Large intestine (tissue), 3 donors: Measurements from ENCODE around the gene TMEM11. TPM values are rescaled to one million over a fixed set of nuclear protein-coding genes. Genes with fewer than 3 reads are reported as not detected.

Source experiments
- DNase-seq, 2 donors: peaks; one replicate each; pipeline versions ENCODE4 v3.0.0 to v3.0.0-alpha.2; 2013
- H3K27ac ChIP-seq: one replicate; pipeline ENCODE4 v1.5.1; 2013; ENCODE audit warnings: low read length
- H3K27me3 ChIP-seq: 2 replicates; pipeline ENCODE4 v1.6.1; 2013; ENCODE audit warnings: low read length; ENCODE audit not compliant: control insufficient read depth, insufficient read depth
- H3K36me3 ChIP-seq: 2 replicates; pipeline ENCODE4 v1.6.1; 2013; ENCODE audit warnings: low read length; ENCODE audit not compliant: control insufficient read depth, insufficient read depth
- H3K4me1 ChIP-seq: one replicate; pipeline ENCODE4 v1.6.1; 2013; ENCODE audit warnings: low read length; ENCODE audit not compliant: control insufficient read depth, insufficient read depth
- H3K4me3 ChIP-seq: one replicate; pipeline ENCODE4 v1.5.1; 2013; ENCODE audit warnings: low read length
- H3K9me3 ChIP-seq: one replicate; pipeline ENCODE4 v1.6.1; 2013; ENCODE audit warnings: mild to moderate bottlenecking, low read depth, low read length, moderate library complexity; ENCODE audit not compliant: control insufficient read depth
- WGBS: methylation state at CpG from one replicate; pipeline ENCODE4 v1.1.5; 2013; ENCODE audit warnings: low lambda C conversion rate; ENCODE audit not compliant: insufficient coverage; 5-methylcytosine and 5-hydroxymethylcytosine counted together
- polyA plus RNA-seq: library from polyadenylated mRNA; unstranded; fragments of 120-200 nt; gene quantifications from one replicate; pipeline ENCODE4 v1.2.1, GENCODE V29; 2013

The TMEM11 gene
- polyA plus RNA-seq, 1 donor, result 21.6 TPM

- DNase-seq, result no peak
- Histone ChIP-seq H3K27me3 (no peaks in the 10 kb centered on the region), H3K4me1 (no peaks in the 10 kb centered on the region), H3K27ac (no peak overlapping the region), H3K9me3 (no peaks in the 10 kb centered on the region), H3K4me3 (no peak overlapping the region), H3K36me3 (peaks cover 1% of the 10 kb centered on the region)
- WGBS, result no CpG with 5 or more reads among the region's 5 CpGs
These were observed 49.3 kb downstream of the TMEM11 start for GRCh38 chr17:21164620-21165019.

- DNase-seq, result no peak
- Histone ChIP-seq H3K9me3 (no peaks in the 10 kb centered on the region), H3K4me1 (no peaks in the 10 kb centered on the region), H3K4me3 (no peak overlapping the region), H3K27me3 (no peaks in the 10 kb centered on the region), H3K27ac (no peak overlapping the region), H3K36me3 (no peaks in the 10 kb centered on the region)
- WGBS, result no CpG with 5 or more reads among the region's 6 CpGs
These were observed 49.7 kb downstream of the TMEM11 start for GRCh38 chr17:21164216-21164615.

- Histone ChIP-seq H3K27me3 (no peaks in the 10 kb centered on the region), H3K4me3 (no peak overlapping the region), H3K9me3 (no peaks in the 10 kb centered on the region), H3K4me1 (no peaks in the 10 kb centered on the region), H3K36me3 (no peaks in the 10 kb centered on the region), H3K27ac (no peak overlapping the region)
- DNase-seq, result no peak
- WGBS, result 100% methylated on average over 2 of the region's 6 CpGs
These were observed 50.9 kb downstream of the TMEM11 start for GRCh38 chr17:21163101-21163500.

GRCh38 chr17:21162394-21162775, 51.6 kb downstream of the TMEM11 start:
- H3K27me3 ChIP-seq, result no peaks in the 10 kb centered on the region
- H3K4me1 ChIP-seq, result no peaks in the 10 kb centered on the region
- WGBS, result no CpG with 5 or more reads among the region's 2 CpGs
- H3K36me3 ChIP-seq, result no peaks in the 10 kb centered on the region
- H3K4me3 ChIP-seq, result no peak overlapping the region
- H3K27ac ChIP-seq, result no peak overlapping the region
- no peaks in the 10 kb centered on the region for H3K9me3 ChIP-seq
- no peak for DNase-seq

GRCh38 chr17:21161498-21162393, 52.2 kb downstream of the TMEM11 start:
- no peaks in the 10 kb centered on the region for H3K27me3 ChIP-seq
- no peaks in the 10 kb centered on the region for H3K36me3 ChIP-seq
- no peak overlapping the region for H3K27ac ChIP-seq
- H3K4me1 ChIP-seq, result no peaks in the 10 kb centered on the region
- WGBS, result 17% methylated on average over 1 of the region's 7 CpGs
- no peaks in the 10 kb centered on the region for H3K9me3 ChIP-seq
- H3K4me3 ChIP-seq, result no peak overlapping the region
- DNase-seq, result no peak

GRCh38 chr17:21160401-21160800, 53.6 kb downstream of the TMEM11 start:
- no peak for DNase-seq
- H3K9me3 ChIP-seq, result no peaks in the 10 kb centered on the region
- H3K27me3 ChIP-seq, result no peaks in the 10 kb centered on the region
- H3K27ac ChIP-seq, result no peak overlapping the region
- H3K36me3 ChIP-seq, result no peaks in the 10 kb centered on the region
- no peaks in the 10 kb centered on the region for H3K4me1 ChIP-seq
- H3K4me3 ChIP-seq, result no peak overlapping the region

GRCh38 chr17:21157586-21158370, 56.2 kb downstream of the TMEM11 start:
- DNase-seq, result no peak
- H3K27ac ChIP-seq, result no peak overlapping the region
- no CpG with 5 or more reads among the region's 1 CpG for WGBS

GRCh38 chr17:21152731-21153130, 61.2 kb downstream of the TMEM11 start:
- no peak for DNase-seq
- H3K27ac ChIP-seq, result no peak overlapping the region
- WGBS, result no CpG with 5 or more reads among the region's 1 CpG

More at GRCh38 chr17:21157586-21158370, 56.2 kb downstream of the TMEM11 start:
- peaks cover 10% of the 10 kb centered on the region for H3K9me3 ChIP-seq
- H3K36me3 ChIP-seq, result no peaks in the 10 kb centered on the region
- no peak overlapping the region for H3K4me3 ChIP-seq
- no peaks in the 10 kb centered on the region for H3K27me3 ChIP-seq
- H3K4me1 ChIP-seq, result no peaks in the 10 kb centered on the region

GRCh38 chr17:21149621-21150020, 64.3 kb downstream of the TMEM11 start:
- DNase-seq, result no peak
- Histone ChIP-seq H3K27me3 (no peaks in the 10 kb centered on the region), H3K4me1 (no peaks in the 10 kb centered on the region), H3K27ac (no peak overlapping the region), H3K4me3 (no peak overlapping the region), H3K9me3 (peaks cover 28% of the 10 kb centered on the region), H3K36me3 (no peaks in the 10 kb centered on the region)
- 86% methylated on average over 1 of the region's 1 CpG for WGBS

More at GRCh38 chr17:21152731-21153130, 61.2 kb downstream of the TMEM11 start:
- Histone ChIP-seq H3K27me3 (no peaks in the 10 kb centered on the region), H3K36me3 (no peaks in the 10 kb centered on the region), H3K4me3 (no peak overlapping the region), H3K9me3 (peaks cover 22% of the 10 kb centered on the region), H3K4me1 (no peaks in the 10 kb centered on the region)
